Measurements from ENCODE around the gene EIF3F.

Gene EIF3F

GRCh38 chr11:8009856-8010255 is 22.7 kb downstream of the EIF3F start:
- no peak for DNase-seq (ENCODE audit: low spot score)
- in situ Hi-C loops (cut with MboI; ENCODE audit: low sequenced_read_pairs, unreplicated experiment) = loop anchor here (10.0 kb wide), 1 partner anchor 85 kb away; no protein-coding TSS in a partner anchor
- no peak for TF ChIP-seq CTCF (IDR thresholded peaks at IDR 0.05; ENCODE audit: borderline replicate concordance, control extremely low read depth, extremely low read depth, insufficient read depth, missing control alignments)

DNA sequence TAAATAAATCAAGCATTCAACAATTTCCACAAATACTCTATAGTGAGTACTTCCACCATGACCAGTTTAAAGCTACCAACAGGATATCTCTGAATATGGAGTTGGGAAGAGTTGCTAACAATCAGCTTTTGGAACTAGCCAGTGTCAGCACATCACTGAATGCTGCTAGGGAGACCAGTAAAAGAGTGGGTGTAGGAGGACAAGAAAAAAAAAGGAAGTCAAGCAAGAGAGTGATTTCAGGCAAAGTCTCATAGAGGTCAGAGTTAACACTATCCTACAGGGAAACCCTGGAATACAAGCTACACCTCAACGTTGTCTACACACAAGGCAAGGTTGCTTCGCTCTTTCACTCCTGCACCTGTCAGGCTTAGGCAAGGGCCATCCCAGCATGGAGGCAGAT is 24.2 kb downstream of the EIF3F start:
- in situ Hi-C loops (cut with MboI; ENCODE audit: low sequenced_read_pairs, unreplicated experiment) = no loop called here
- DNase-seq (ENCODE audit: low spot score) = no peak
- TF ChIP-seq CTCF (IDR thresholded peaks at IDR 0.05; ENCODE audit: borderline replicate concordance, control extremely low read depth, extremely low read depth, insufficient read depth, missing control alignments) = no peak

DNA sequence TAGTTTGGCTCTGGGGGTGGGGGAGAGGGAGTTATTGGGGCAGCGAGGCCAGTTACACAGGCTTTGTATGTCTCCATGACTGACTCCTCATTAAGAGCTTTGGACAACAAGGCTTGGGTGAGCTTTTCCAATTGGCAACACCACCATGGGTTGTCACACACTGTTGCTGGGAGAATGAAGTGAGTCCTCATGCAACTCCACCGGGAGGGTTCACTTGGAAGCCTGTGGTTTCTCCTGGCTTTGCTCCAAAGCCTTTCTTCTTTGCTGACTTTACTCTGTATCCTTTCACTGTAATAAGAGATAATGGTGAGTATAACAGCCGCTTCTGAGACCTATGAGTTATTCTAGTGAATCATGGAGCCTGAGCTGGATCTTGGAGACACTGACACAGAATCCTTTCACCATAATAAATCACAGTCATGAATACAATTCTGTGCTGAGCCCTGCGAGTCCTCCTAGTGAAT is 24.9 kb downstream of the EIF3F start:
- DNase-seq (ENCODE audit: low spot score) = no peak

DNA sequence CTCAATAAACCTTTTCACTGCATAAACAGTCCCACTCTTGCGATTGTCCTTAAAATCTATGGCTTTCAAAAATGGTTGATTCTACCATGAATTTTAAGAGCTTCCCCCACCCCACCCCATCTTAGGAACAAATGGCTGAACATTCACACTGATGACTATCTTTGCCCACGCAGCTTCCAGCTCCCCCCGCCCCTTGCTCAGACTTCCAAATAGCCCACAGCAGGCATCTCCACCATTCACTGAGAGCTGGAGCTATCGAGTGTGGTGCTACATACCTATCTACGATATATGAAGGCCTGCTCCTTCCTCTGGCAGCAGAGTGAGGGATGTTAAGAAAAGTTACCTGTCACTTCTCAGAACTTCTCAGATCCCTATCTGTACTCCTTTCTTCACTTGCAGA is 26.7 kb downstream of the EIF3F start:
- DNase-seq (ENCODE audit: low spot score) = no peak
- no peak for TF ChIP-seq CTCF (IDR thresholded peaks at IDR 0.05; ENCODE audit: borderline replicate concordance, control extremely low read depth, extremely low read depth, insufficient read depth, missing control alignments)
- in situ Hi-C loops (cut with MboI; ENCODE audit: low sequenced_read_pairs, unreplicated experiment) = no loop called here

More for the DNA sequence above, 24.9 kb downstream of the EIF3F start:
- TF ChIP-seq CTCF (IDR thresholded peaks at IDR 0.05; ENCODE audit: borderline replicate concordance, control extremely low read depth, extremely low read depth, insufficient read depth, missing control alignments) = no peak
- in situ Hi-C loops (cut with MboI; ENCODE audit: low sequenced_read_pairs, unreplicated experiment) = no loop called here

GRCh38 chr11:8015753-8016239 is 28.7 kb downstream of the EIF3F start:
- TF ChIP-seq CTCF (IDR thresholded peaks at IDR 0.05; ENCODE audit: borderline replicate concordance, control extremely low read depth, extremely low read depth, insufficient read depth, missing control alignments) = no peak
- in situ Hi-C loops (cut with MboI; ENCODE audit: low sequenced_read_pairs, unreplicated experiment) = no loop called here
- DNase-seq (ENCODE audit: low spot score) = no peak

DNA sequence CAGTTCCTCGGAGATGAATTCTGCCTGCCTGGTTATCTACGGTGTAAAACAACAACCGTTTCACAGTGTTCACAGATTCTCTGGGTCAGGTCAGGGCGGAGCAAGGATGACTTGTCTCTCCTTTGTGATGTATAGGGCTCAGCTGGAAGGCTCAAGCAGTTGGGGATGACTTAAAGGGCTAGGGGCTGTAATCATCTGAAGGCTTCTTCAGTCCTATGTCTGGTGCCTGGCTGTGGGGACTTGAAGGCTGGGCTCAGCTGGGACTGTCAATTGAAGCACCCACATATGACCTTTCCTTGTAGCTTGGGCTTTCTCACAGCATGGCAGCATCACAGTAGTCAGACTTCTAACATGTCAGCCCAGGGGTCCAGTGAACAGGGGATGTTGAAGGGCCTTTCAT is 29.3 kb downstream of the EIF3F start:
- TF ChIP-seq CTCF (IDR thresholded peaks at IDR 0.05; ENCODE audit: borderline replicate concordance, control extremely low read depth, extremely low read depth, insufficient read depth, missing control alignments) = no peak
- in situ Hi-C loops (cut with MboI; ENCODE audit: low sequenced_read_pairs, unreplicated experiment) = no loop called here
- DNase-seq (ENCODE audit: low spot score) = no peak
